GM18909 (cell line): Measurements from ENCODE around the gene ADGRL4.
A peak's percentile ranks its signal among the peaks of the same experiment; 100 is the strongest.
"Not testable (repeated sequence)": the region's sequence is repeated elsewhere in the genome, so short reads cannot be mapped to it uniquely, and the experiment has no call there.

Experiments used
- ATAC-seq: cut with Tn5 transposase; IDR thresholded peaks from one replicate; pipeline ENCODE4 v1.9.1; 2021; ENCODE audit warnings: mild to moderate bottlenecking; ENCODE audit not compliant: unreplicated experiment, poor library complexity

The ADGRL4 gene

GRCh38 chr1:79006564-79006963, at the start of gene ADGRL4:
Gene ADGRL4 (minus strand): TSS chr1:79006730. CDS start chr1:79006654, 76 bp downstream.
- ATAC-seq: no peak

GRCh38 chr1:79055856-79056255, 49.3 kb upstream of the ADGRL4 start:
- ATAC-seq: no peak

- ATAC-seq: peak; percentile 99
Observed at GRCh38 chr1:79052829-79053449, 46.4 kb upstream of the ADGRL4 start.

GRCh38 chr1:79044974-79045650, 38.6 kb upstream of the ADGRL4 start:
- ATAC-seq: no peak

GRCh38 chr1:79043506-79043905, 37.0 kb upstream of the ADGRL4 start:
- no peak for ATAC-seq

- ATAC-seq: no peak
Observed at GRCh38 chr1:79042539-79042938, 36.0 kb upstream of the ADGRL4 start.

- ATAC-seq: peak; percentile 69
Observed at GRCh38 chr1:79042117-79042516, 35.6 kb upstream of the ADGRL4 start.

GRCh38 chr1:79041666-79042065, 35.1 kb upstream of the ADGRL4 start:
- no peak for ATAC-seq

GRCh38 chr1:79040424-79041082, 34.0 kb upstream of the ADGRL4 start:
- peak; percentile 89 for ATAC-seq

GRCh38 chr1:79037085-79037484, 30.6 kb upstream of the ADGRL4 start:
- no peak for ATAC-seq

- ATAC-seq: no peak
Observed at GRCh38 chr1:79012500-79012899, 6.0 kb upstream of the ADGRL4 start.

GRCh38 chr1:79010589-79010988, 4.1 kb upstream of the ADGRL4 start:
- ATAC-seq: no peak

GRCh38 chr1:79005945-79006344, 585 bp downstream of the ADGRL4 start:
- ATAC-seq: no peak

- ATAC-seq: no peak
Observed at GRCh38 chr1:79004916-79005315, 1.6 kb downstream of the ADGRL4 start.

- no peak for ATAC-seq
Observed at GRCh38 chr1:78996791-78997190, 9.7 kb downstream of the ADGRL4 start.

- no peak for ATAC-seq
Observed at GRCh38 chr1:78987042-78987441, 19.5 kb downstream of the ADGRL4 start.

GRCh38 chr1:78980511-78980910, 26.0 kb downstream of the ADGRL4 start:
- ATAC-seq: no peak

- ATAC-seq: no peak
Observed at GRCh38 chr1:78972723-78973122, 33.8 kb downstream of the ADGRL4 start.

GRCh38 chr1:78967091-78967490, 39.4 kb downstream of the ADGRL4 start:
- not testable (repeated sequence) for ATAC-seq

- no peak for ATAC-seq
Observed at GRCh38 chr1:78958711-78959110, 47.8 kb downstream of the ADGRL4 start.

- no peak for ATAC-seq
Observed at GRCh38 chr1:78950826-78951225, 55.7 kb downstream of the ADGRL4 start.

GRCh38 chr1:78949227-78949626, 57.3 kb downstream of the ADGRL4 start:
- ATAC-seq: no peak
